GM12875 (cell line): ENCODE measurements around the gene CLDN9.
"Not testable (repeated sequence)": the region's sequence is repeated elsewhere in the genome, so short reads cannot be mapped to it uniquely, and the experiment has no call there.

ENCODE experiments used
- H3K4me3 ChIP-seq: one replicate; pipeline ENCODE4 v1.5.1; 2011; ENCODE audit warnings: low read depth, low read length, control low read depth
- CTCF ChIP-seq: IDR thresholded peaks from 2 replicates; pipeline ENCODE4 v1.5.1; 2011; ENCODE audit warnings: low read depth, mild to moderate bottlenecking, control low read depth, inconsistent platforms, low read length, moderate library complexity, borderline replicate concordance; ENCODE audit not compliant: insufficient read depth

Gene CLDN9

GRCh38 chr16:3046641-3047386 lies 34.1 kb downstream of the CLDN9 start:
- H3K4me3 ChIP-seq, result peak overlapping the region; percentile 60
- no peak for TF ChIP-seq CTCF

- H3K4me3 ChIP-seq, result no peak overlapping the region
- TF ChIP-seq CTCF, result no peak
Measured at GRCh38 chr16:3047387-3047720, 34.6 kb downstream of the CLDN9 start.

GRCh38 chr16:3049921-3050481 lies 37.3 kb downstream of the CLDN9 start:
- no peak for TF ChIP-seq CTCF

GRCh38 chr16:3050487-3050886 lies 37.8 kb downstream of the CLDN9 start:
- no peak overlapping the region for H3K4me3 ChIP-seq
- no peak for TF ChIP-seq CTCF

More at GRCh38 chr16:3049921-3050481, 37.3 kb downstream of the CLDN9 start:
- H3K4me3 ChIP-seq, result no peak overlapping the region

- H3K4me3 ChIP-seq, result no peak overlapping the region
- no peak for TF ChIP-seq CTCF
Measured at GRCh38 chr16:3051009-3051408, 38.3 kb downstream of the CLDN9 start.

GRCh38 chr16:3051494-3051893 lies 38.8 kb downstream of the CLDN9 start:
- no peak overlapping the region for H3K4me3 ChIP-seq
- no peak for TF ChIP-seq CTCF

GRCh38 chr16:3052571-3053329 lies 40.0 kb downstream of the CLDN9 start:
- not testable (repeated sequence) for H3K4me3 ChIP-seq

GRCh38 chr16:3053330-3053710 lies 40.6 kb downstream of the CLDN9 start:
- H3K4me3 ChIP-seq, result not testable (repeated sequence)
